Neuronal stem cell (in vitro differentiated cells): ENCODE data around the gene TEX11.
"Not testable (repeated sequence)": the region's sequence is repeated elsewhere in the genome, so short reads cannot be mapped to it uniquely, and the experiment has no call there.

Source experiments
- DNase-seq: peaks from one replicate; pipeline ENCODE4 v3.0.0-alpha.2; 2013; ENCODE audit warnings: low spot score
- H2AFZ ChIP-seq: one replicate; pipeline ENCODE4 v1.6.1; 2013; ENCODE audit warnings: mild to moderate bottlenecking, low read length, inconsistent platforms
- H2AK5ac ChIP-seq: 2 replicates; pipeline ENCODE4 v1.6.1; 2013; ENCODE audit warnings: low read depth, mild to moderate bottlenecking, inconsistent platforms, low read length, moderate library complexity, mixed read lengths
- H2BK120ac ChIP-seq: 2 replicates; pipeline ENCODE4 v1.6.1; 2013; ENCODE audit warnings: low read depth, mild to moderate bottlenecking, inconsistent platforms, low read length, moderate library complexity, mixed read lengths
- H2BK12ac ChIP-seq: one replicate; pipeline ENCODE4 v1.6.1; 2013; ENCODE audit warnings: low read length, inconsistent platforms
- H2BK15ac ChIP-seq: 2 replicates; pipeline ENCODE4 v1.6.1; 2013; ENCODE audit warnings: mild to moderate bottlenecking, low read length, inconsistent platforms, mixed read lengths
- H2BK5ac ChIP-seq: one replicate; pipeline ENCODE4 v1.6.1; 2013; ENCODE audit warnings: inconsistent platforms, mild to moderate bottlenecking, low read length, moderate library complexity
- H3K14ac ChIP-seq: one replicate; pipeline ENCODE4 v1.6.1; 2013; ENCODE audit warnings: low read length, inconsistent platforms
- H3K18ac ChIP-seq: 2 replicates; pipeline ENCODE4 v1.6.1; 2013; ENCODE audit warnings: low read length, inconsistent platforms
- H3K23ac ChIP-seq: 2 replicates; pipeline ENCODE4 v1.6.1; 2013; ENCODE audit warnings: low read depth, mild to moderate bottlenecking, mixed read lengths, low read length, inconsistent platforms; ENCODE audit not compliant: poor library complexity
- H3K27ac ChIP-seq: replicated peaks from 3 replicates; pipeline ENCODE4 v1.5.1; 2013; ENCODE audit warnings: low read length, inconsistent platforms
- H3K27me3 ChIP-seq, 3 experiments: 2 replicates each; pipeline ENCODE4 v1.6.1; 2013; ENCODE audit warnings: low read length in 3 of 3, mild to moderate bottlenecking in 2 of 3, inconsistent platforms in 1 of 3, low read depth in 1 of 3, mixed read lengths in 1 of 3, moderate library complexity in 1 of 3; ENCODE audit not compliant: control insufficient read depth in 3 of 3, insufficient read depth in 3 of 3
- H3K36me3 ChIP-seq, 2 donors: replicated peaks in 1 of 2; 2 replicates each; pipeline ENCODE4 v1.6.1; 2013; ENCODE audit warnings: low read length in 2 of 2; ENCODE audit not compliant: control insufficient read depth in 2 of 2, insufficient read depth in 2 of 2
- H3K4ac ChIP-seq: 2 replicates; pipeline ENCODE4 v1.6.1; 2013; ENCODE audit warnings: inconsistent platforms, mild to moderate bottlenecking, low read length, moderate library complexity
- H3K4me1 ChIP-seq, 2 donors: 1 replicate in 1 of 2; 2 replicates in 1 of 2; pipeline ENCODE4 v1.6.1; 2013; ENCODE audit warnings: low read length in 2 of 2, low read depth in 1 of 2; ENCODE audit not compliant: control insufficient read depth in 2 of 2, insufficient read depth in 1 of 2
- H3K4me2 ChIP-seq: one replicate; pipeline ENCODE4 v1.6.1; 2013; ENCODE audit warnings: mild to moderate bottlenecking, low read length, inconsistent platforms; ENCODE audit not compliant: insufficient read depth, poor library complexity, severe bottlenecking
- H3K4me3 ChIP-seq, 2 donors: 2 replicates each; pipeline ENCODE4 v1.5.1; 2013; ENCODE audit warnings: low read length in 2 of 2, mild to moderate bottlenecking in 2 of 2, inconsistent platforms in 1 of 2, moderate library complexity in 1 of 2
- H3K79me1 ChIP-seq: one replicate; pipeline ENCODE4 v1.6.1; 2013; ENCODE audit warnings: low read depth, mild to moderate bottlenecking, inconsistent platforms, low read length, moderate library complexity
- H3K9ac ChIP-seq: one replicate; pipeline ENCODE4 v1.6.1; 2013; ENCODE audit warnings: mild to moderate bottlenecking, low read depth, low read length, inconsistent platforms; ENCODE audit not compliant: poor library complexity
- H3K9me3 ChIP-seq, 2 donors: replicated peaks in 1 of 2; 2 replicates each; pipeline versions ENCODE3 to v1.6.1; 2013; ENCODE audit warnings: low read length in 2 of 2, mild to moderate bottlenecking in 2 of 2, inconsistent platforms in 1 of 2, low read depth in 1 of 2, mixed read lengths in 1 of 2, moderate library complexity in 1 of 2; ENCODE audit not compliant: control insufficient read depth in 2 of 2, insufficient read depth in 1 of 2
- H4K8ac ChIP-seq: one replicate; pipeline ENCODE4 v1.6.1; 2013; ENCODE audit warnings: low read depth, mild to moderate bottlenecking, inconsistent platforms, low read length, moderate library complexity
- H4K91ac ChIP-seq: one replicate; pipeline ENCODE4 v1.6.1; 2013; ENCODE audit warnings: low read length, low read depth, mild to moderate bottlenecking, inconsistent platforms; ENCODE audit not compliant: poor library complexity
- WGBS, 2 donors: extraction: QIAGEN DNeasy Blood & Tissue Kit; methylation state at CpG; one replicate each; pipeline ENCODE4 v1.1.7; 2013; ENCODE audit warnings: missing lambda C conversion rate in 2 of 2, mixed read lengths in 1 of 2; ENCODE audit not compliant: insufficient read length in 2 of 2, insufficient replicate concordance in 1 of 2; ENCODE audit errors: extremely low coverage in 2 of 2; 5-methylcytosine and 5-hydroxymethylcytosine counted together

Gene TEX11

GRCh38 chrX:70515270-70515669 lies 393.2 kb downstream of the TEX11 start:
- H3K9me3 ChIP-seq, H2AK5ac ChIP-seq, H3K4me3 ChIP-seq, H3K79me1 ChIP-seq, H3K18ac ChIP-seq, H3K27me3 ChIP-seq, H2BK5ac ChIP-seq, H3K4me1 ChIP-seq, H3K9ac ChIP-seq, H2BK120ac ChIP-seq, H4K91ac ChIP-seq, H3K23ac ChIP-seq, H3K4ac ChIP-seq, H3K14ac ChIP-seq, DNase-seq, H3K36me3 ChIP-seq, H4K8ac ChIP-seq, H2BK12ac ChIP-seq, H3K4me2 ChIP-seq, H2AFZ ChIP-seq, H2BK15ac ChIP-seq, H3K27ac ChIP-seq: not testable (repeated sequence)
- WGBS, 2 donors = no CpG with 5 or more reads among the region's 4 CpGs

DNA sequence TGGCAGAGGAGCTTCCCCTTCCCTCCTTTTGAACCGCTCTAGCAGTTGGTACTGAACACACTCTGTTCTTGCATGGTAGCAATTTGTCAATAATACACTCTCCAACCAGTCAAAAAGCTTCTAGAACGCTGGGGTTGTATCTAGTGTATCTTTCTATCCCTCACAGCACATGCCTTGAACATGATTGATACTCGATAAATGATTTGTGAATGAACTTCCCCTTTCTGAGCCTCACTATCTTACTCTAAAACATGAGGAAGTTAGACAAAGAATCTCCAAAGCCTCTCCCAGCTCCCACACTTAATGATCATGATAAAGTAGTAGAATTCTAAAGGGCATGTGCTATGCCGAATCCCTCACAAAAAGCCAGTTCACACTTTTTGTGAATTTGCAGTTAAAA lies 399.4 kb downstream of the TEX11 start:
- Histone ChIP-seq H3K27ac (no peak overlapping the region), H3K4me3 (no peak overlapping the region), H3K9ac (no peak overlapping the region), H2BK5ac (no peak overlapping the region), H3K18ac (no peak overlapping the region), H3K79me1 (no peaks in the 10 kb centered on the region), H4K91ac (no peak overlapping the region), H2AK5ac (no peak overlapping the region), H2BK15ac (no peak overlapping the region), H3K36me3 (peaks cover 0 to 12% of the 10 kb centered on the region in 2 donors), H3K4me2 (no peak overlapping the region), H3K4ac (no peak overlapping the region), H2AFZ (no peak overlapping the region), H3K23ac (no peak overlapping the region), H3K14ac (no peak overlapping the region), H3K9me3 (no peaks in the 10 kb centered on the region), H2BK12ac (no peak overlapping the region), H3K27me3 (no peaks in the 10 kb centered on the region), H4K8ac (no peak overlapping the region), H2BK120ac (no peak overlapping the region), H3K4me1 (no peaks in the 10 kb centered on the region)
- WGBS, 2 donors = no CpG with 5 or more reads among the region's 4 CpGs
- no peak for DNase-seq

- H2AFZ ChIP-seq = no peak overlapping the region
- H3K4me2 ChIP-seq = no peak overlapping the region
- no peak overlapping the region for H3K18ac ChIP-seq
- no peak overlapping the region for H2BK5ac ChIP-seq
- no CpG with 5 or more reads among the region's 6 CpGs for WGBS, 2 donors
- no peak overlapping the region for H3K23ac ChIP-seq
- H2BK15ac ChIP-seq = no peak overlapping the region
- H2AK5ac ChIP-seq = no peak overlapping the region
- no peak overlapping the region for H4K91ac ChIP-seq
- DNase-seq = no peak
- H4K8ac ChIP-seq = no peak overlapping the region
- no peak overlapping the region for H2BK120ac ChIP-seq
- H2BK12ac ChIP-seq = no peak overlapping the region
- H3K36me3 ChIP-seq = peaks cover 0 to 19% of the 10 kb centered on the region in 2 donors
- no peak overlapping the region for H3K27ac ChIP-seq
- no peak overlapping the region for H3K4ac ChIP-seq
- H3K9me3 ChIP-seq = no peaks in the 10 kb centered on the region
- no peaks in the 10 kb centered on the region for H3K79me1 ChIP-seq
- no peak overlapping the region for H3K14ac ChIP-seq
- H3K4me1 ChIP-seq = no peaks in the 10 kb centered on the region
- no peaks in the 10 kb centered on the region for H3K27me3 ChIP-seq
- no peak overlapping the region for H3K4me3 ChIP-seq
- no peak overlapping the region for H3K9ac ChIP-seq
Measured at GRCh38 chrX:70508296-70508911, 400.1 kb downstream of the TEX11 start.

DNA sequence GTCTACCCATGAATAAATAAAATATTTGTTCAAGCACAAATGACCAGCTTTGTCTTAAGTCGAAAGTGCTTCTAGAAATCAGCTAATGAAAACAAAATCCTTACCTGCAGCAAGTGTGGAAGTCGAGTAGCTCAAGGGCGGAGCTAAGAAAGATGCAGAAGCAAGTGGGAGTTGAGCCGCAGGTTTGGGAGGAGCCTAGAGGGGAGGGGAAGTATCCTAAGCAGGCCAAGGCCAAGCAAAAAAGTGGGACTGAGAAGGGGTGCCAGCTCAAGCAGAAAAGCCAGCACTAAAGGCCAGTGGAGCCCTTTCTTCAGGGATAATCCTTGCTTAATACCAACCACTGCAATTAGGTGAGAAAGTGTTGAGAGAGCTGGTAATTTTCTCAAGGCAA lies 403.1 kb downstream of the TEX11 start:
- no peak overlapping the region for H3K23ac ChIP-seq
- peaks cover 16 to 47% of the 10 kb centered on the region in 2 donors for H3K36me3 ChIP-seq
- no peaks in the 10 kb centered on the region for H3K79me1 ChIP-seq
- no peaks in the 10 kb centered on the region for H3K4me1 ChIP-seq
- H3K9me3 ChIP-seq = no peaks in the 10 kb centered on the region
- H2AFZ ChIP-seq = no peak overlapping the region
- no peaks in the 10 kb centered on the region for H3K27me3 ChIP-seq
- no peak overlapping the region for H3K9ac ChIP-seq
- WGBS, 2 donors = no CpG with 5 or more reads among the region's 4 CpGs
- no peak overlapping the region for H3K18ac ChIP-seq
- no peak overlapping the region for H2BK15ac ChIP-seq
- H4K8ac ChIP-seq = no peak overlapping the region
- H2BK12ac ChIP-seq = no peak overlapping the region
- DNase-seq = no peak
- no peak overlapping the region for H3K4me2 ChIP-seq
- no peak overlapping the region for H3K14ac ChIP-seq
- H2BK5ac ChIP-seq = no peak overlapping the region
- H2AK5ac ChIP-seq = no peak overlapping the region
- no peak overlapping the region for H3K4ac ChIP-seq
- no peak overlapping the region for H2BK120ac ChIP-seq
- H3K27ac ChIP-seq = peak overlapping the region; percentile 43
- H4K91ac ChIP-seq = no peak overlapping the region
- H3K4me3 ChIP-seq = no peak overlapping the region
